PC-3 (cell line): ENCODE data around the gene PANK4. TPM values are rescaled to one million over a fixed set of nuclear protein-coding genes. Genes with fewer than 3 reads are reported as not detected.
A peak's percentile ranks its signal among the peaks of the same experiment; 100 is the strongest.

Experiments used
- ATAC-seq: fragments of 200-7000 bp; cut with Tn5 transposase; 2 replicates; pipeline ENCODE4 v1.9.1; 2020; ENCODE audit warnings: mild to moderate bottlenecking, moderate library complexity
- BruUV-seq: library from RNA; stranded (reverse); fragments of 400-500 nt; replicated peaks from 2 replicates; lab custom pipeline; 2021; lab: Mats Ljungman, UMichigan
- CTCF ChIA-PET: fragments of 300-600 bp; sonication (Branson Sonifier 250); formaldehyde crosslinking; loops from one replicate; lab custom pipeline; 2022; ENCODE audit warnings: antibody characterized with exemption; lab: Charles Lee
- POLR2A ChIA-PET: fragments of 300-600 bp; sonication (Branson Sonifier 250); formaldehyde crosslinking; loops from one replicate; lab custom pipeline; 2022; ENCODE audit warnings: antibody characterized with exemption; ENCODE audit not compliant: unreplicated experiment; lab: Charles Lee
- DNase-seq: peaks from one replicate; pipeline ENCODE4 v3.0.0-alpha.2; 2015
- H2AFZ ChIP-seq: fragments of 300-600 bp; sonication (generic); 2 replicates; pipeline ENCODE4 v1.6.0; 2016; ENCODE audit warnings: antibody characterized with exemption, low read length
- H3F3A ChIP-seq: fragments of 300-600 bp; sonication (generic); one replicate; pipeline ENCODE4 v1.6.0; 2017; ENCODE audit warnings: antibody characterized with exemption, low read length, control low read depth, mild to moderate bottlenecking; ENCODE audit not compliant: unreplicated experiment
- H3K27ac ChIP-seq: fragments of 300-600 bp; sonication (generic); 2 replicates; pipeline ENCODE4 v1.5.1; 2016; ENCODE audit warnings: mild to moderate bottlenecking, low read length
- H3K27me3 ChIP-seq: fragments of 300-600 bp; sonication (generic); 2 replicates; pipeline ENCODE4 v1.6.1; 2016; ENCODE audit warnings: low read length, mixed read lengths
- H3K36me3 ChIP-seq: fragments of 300-600 bp; sonication (generic); 2 replicates; pipeline ENCODE4 v1.6.1; 2016; ENCODE audit warnings: low read depth, mixed run types, low read length, mixed read lengths
- H3K4me1 ChIP-seq: fragments of 300-600 bp; sonication (generic); 2 replicates; pipeline ENCODE4 v1.5.1; 2016; ENCODE audit warnings: low read length; ENCODE audit not compliant: insufficient read depth
- H3K4me2 ChIP-seq: fragments of 300-600 bp; sonication (generic); 2 replicates; pipeline ENCODE4 v1.6.0; 2016; ENCODE audit warnings: low read length
- H3K4me3 ChIP-seq: fragments of 300-600 bp; sonication (generic); 2 replicates; pipeline ENCODE4 v1.5.1; 2016; ENCODE audit warnings: mild to moderate bottlenecking, low read length, mixed read lengths
- H3K79me2 ChIP-seq: fragments of 300-600 bp; sonication (generic); 2 replicates; pipeline ENCODE4 v1.6.1; 2017; ENCODE audit warnings: low read length, mixed read lengths
- H3K9ac ChIP-seq: fragments of 300-600 bp; sonication (generic); 2 replicates; pipeline ENCODE4 v1.6.0; 2016; ENCODE audit warnings: mild to moderate bottlenecking, low read length
- H3K9me2 ChIP-seq: fragments of 300-600 bp; sonication (generic); replicated peaks from 2 replicates; pipeline ENCODE4 v1.6.1; 2016; ENCODE audit warnings: mixed run types, low read length, mixed read lengths
- H3K9me3 ChIP-seq: fragments of 300-600 bp; sonication (generic); 2 replicates; pipeline ENCODE4 v1.6.1; 2016; ENCODE audit warnings: low read length, mixed read lengths
- H4K20me1 ChIP-seq: fragments of 300-600 bp; sonication (generic); 2 replicates; pipeline ENCODE4 v1.6.1; 2016; ENCODE audit warnings: low read length, mixed read lengths
- EZH2 ChIP-seq: fragments of 300-600 bp; sonication (generic); IDR thresholded peaks from one replicate; pipeline ENCODE4 v1.6.1; 2017; ENCODE audit warnings: antibody characterized with exemption, mild to moderate bottlenecking, low read length; ENCODE audit not compliant: unreplicated experiment
- EZH2phosphoT487 ChIP-seq: fragments of 300-600 bp; sonication (generic); IDR thresholded peaks from 2 replicates; pipeline ENCODE4 v1.6.1; 2018; ENCODE audit warnings: mild to moderate bottlenecking, antibody characterized with exemption, low read length, borderline replicate concordance
- intact Hi-C: fragments of 100-400 bp; cut with micrococcal nuclease; formaldehyde crosslinking; loops from 2 replicates; pipeline ENCODE4 v1.9.0; 2023
- total RNA-seq: library from RNA; depleted of rRNA; stranded (reverse); fragments of >200 nt; gene quantifications from 2 replicates; pipeline ENCODE4 v1.2.3, GENCODE V29; 2014
- TF ChIP-seq, protein P1 (sequence below): fragments of 300-600 bp; sonication (generic); conservative IDR thresholded peaks from 2 replicates; pipeline ENCODE4 v1.5.1; 2017; ENCODE audit warnings: antibody characterized with exemption, low read depth, mild to moderate bottlenecking, low read length

Gene PANK4
- total RNA-seq, 1 experiment from 2014 or later: 69.4 TPM

DNA sequence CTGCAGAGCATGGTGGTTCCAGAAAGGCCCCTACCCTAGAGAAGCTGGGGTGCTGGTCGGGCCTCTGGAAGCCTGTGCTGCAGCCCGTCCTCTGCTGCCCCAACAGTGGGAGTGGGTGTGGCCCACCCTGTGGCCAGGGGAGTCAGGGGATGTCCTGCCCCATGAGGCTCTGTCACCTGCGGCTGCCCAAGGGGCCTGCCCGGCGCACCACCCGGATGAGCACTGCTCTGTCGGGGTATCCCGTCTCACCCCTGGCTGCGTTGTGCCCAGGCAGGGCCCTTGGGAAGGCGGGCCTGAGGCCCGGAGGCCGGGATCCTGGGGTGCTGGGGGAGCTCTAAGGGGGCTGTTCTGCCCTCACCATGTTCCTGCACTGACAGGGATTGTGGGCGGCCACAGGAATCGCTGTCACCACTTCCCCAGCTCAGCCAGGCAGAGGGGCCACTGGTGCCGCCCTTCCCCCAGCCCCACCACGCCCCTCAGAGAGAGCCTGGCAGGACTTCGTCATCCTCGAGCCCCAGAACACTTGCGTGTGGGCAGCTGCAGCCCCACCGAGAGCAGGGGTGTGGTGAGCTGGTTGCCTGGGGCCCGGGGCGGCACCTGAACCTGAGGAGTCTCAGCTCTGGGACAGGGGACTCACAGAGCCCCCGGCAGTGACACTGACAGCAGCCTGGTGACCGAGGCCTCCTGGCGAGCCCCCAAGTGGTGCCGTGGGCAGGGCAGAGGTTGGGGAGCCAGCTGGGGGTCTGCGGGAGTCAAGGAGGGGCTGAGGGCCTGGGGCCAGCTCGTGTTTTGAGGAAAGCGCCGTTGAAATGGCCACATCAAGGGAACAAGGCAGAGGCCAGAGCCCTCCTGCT, 20.2 kb downstream of the PANK4 start:
- ATAC-seq: no peak; the same call in 1 of the 2 replicates
- Histone ChIP-seq H3K27me3 (no peaks in the 10 kb centered on the region), H3K9me3 (no peaks in the 10 kb centered on the region), H4K20me1 (no peaks in the 10 kb centered on the region), H2AFZ (no peak overlapping the region), H3K4me2 (no peak overlapping the region), H3K4me1 (no peaks in the 10 kb centered on the region), H3K79me2 (no peaks in the 10 kb centered on the region), H3F3A (no peaks in the 10 kb centered on the region), H3K4me3 (no peak overlapping the region), H3K9me2 (no peaks in the 10 kb centered on the region), H3K9ac (no peak overlapping the region), H3K27ac (no peak overlapping the region), H3K36me3 (peaks cover 34% of the 10 kb centered on the region; the same call in 1 of the 2 replicates)
- CTCF ChIA-PET: interaction anchor here (0.5 kb wide), 1 partner anchor 41 kb away, joined by 4 read pairs; no protein-coding TSS in a partner anchor
- DNase-seq: no peak
- intact Hi-C loops: no loop called here
- BruUV-seq: no TSS peak
- TF ChIP-seq, protein P1, sequence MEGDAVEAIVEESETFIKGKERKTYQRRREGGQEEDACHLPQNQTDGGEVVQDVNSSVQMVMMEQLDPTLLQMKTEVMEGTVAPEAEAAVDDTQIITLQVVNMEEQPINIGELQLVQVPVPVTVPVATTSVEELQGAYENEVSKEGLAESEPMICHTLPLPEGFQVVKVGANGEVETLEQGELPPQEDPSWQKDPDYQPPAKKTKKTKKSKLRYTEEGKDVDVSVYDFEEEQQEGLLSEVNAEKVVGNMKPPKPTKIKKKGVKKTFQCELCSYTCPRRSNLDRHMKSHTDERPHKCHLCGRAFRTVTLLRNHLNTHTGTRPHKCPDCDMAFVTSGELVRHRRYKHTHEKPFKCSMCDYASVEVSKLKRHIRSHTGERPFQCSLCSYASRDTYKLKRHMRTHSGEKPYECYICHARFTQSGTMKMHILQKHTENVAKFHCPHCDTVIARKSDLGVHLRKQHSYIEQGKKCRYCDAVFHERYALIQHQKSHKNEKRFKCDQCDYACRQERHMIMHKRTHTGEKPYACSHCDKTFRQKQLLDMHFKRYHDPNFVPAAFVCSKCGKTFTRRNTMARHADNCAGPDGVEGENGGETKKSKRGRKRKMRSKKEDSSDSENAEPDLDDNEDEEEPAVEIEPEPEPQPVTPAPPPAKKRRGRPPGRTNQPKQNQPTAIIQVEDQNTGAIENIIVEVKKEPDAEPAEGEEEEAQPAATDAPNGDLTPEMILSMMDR: no peak
- TF ChIP-seq EZH2 (no peak), EZH2phosphoT487 (no peak)
- POLR2A ChIA-PET: interaction anchor here (0.5 kb wide), 1 partner anchor 82 kb away, joined by 3 read pairs; no protein-coding TSS in a partner anchor

DNA sequence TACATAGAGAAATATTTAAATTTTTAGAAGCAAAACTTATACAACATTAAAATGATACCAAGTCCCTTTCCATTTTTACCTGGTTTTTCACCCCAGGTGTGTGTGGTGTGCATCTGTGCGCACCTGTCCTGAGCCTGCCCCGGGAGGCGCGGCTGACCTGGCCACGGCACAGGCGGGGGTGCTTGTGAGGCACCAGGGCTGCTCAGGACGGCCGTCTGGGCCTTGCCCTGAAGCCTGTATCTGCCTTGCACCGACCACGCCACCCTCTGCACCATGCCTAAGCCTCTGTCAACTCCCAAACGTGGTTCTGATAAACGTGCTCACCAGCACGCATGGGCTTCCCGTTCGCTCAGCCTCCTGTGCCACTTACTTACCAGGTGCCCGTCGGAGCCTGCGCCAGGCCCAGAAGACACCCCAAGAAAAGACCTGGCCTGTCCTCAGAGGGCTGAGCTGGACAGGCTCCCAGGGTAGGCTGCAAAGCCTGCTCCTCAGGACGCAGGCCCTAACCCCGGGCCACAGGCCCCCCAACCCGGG, 20.9 kb downstream of the PANK4 start:
- intact Hi-C loops: no loop called here
- peak; percentile 8 for ATAC-seq
- H3K9me3 ChIP-seq: no peaks in the 10 kb centered on the region
- no peak overlapping the region for H2AFZ ChIP-seq
- no peaks in the 10 kb centered on the region for H4K20me1 ChIP-seq
- CTCF ChIA-PET: no interaction called here
- no peaks in the 10 kb centered on the region for H3K4me1 ChIP-seq
- BruUV-seq: no TSS peak
- DNase-seq: no peak
- H3K4me3 ChIP-seq: no peak overlapping the region
- no peak overlapping the region for H3K9ac ChIP-seq
- no peaks in the 10 kb centered on the region for H3F3A ChIP-seq
- no peaks in the 10 kb centered on the region for H3K79me2 ChIP-seq
- peaks cover 27% of the 10 kb centered on the region; the same call in 1 of the 2 replicates for H3K36me3 ChIP-seq
- H3K27ac ChIP-seq: no peak overlapping the region
- H3K9me2 ChIP-seq: no peaks in the 10 kb centered on the region
- H3K27me3 ChIP-seq: no peaks in the 10 kb centered on the region
- H3K4me2 ChIP-seq: no peak overlapping the region
- TF ChIP-seq EZH2 (no peak), EZH2phosphoT487 (no peak)
- TF ChIP-seq, protein P1: no peak
- POLR2A ChIA-PET: no interaction called here

DNA sequence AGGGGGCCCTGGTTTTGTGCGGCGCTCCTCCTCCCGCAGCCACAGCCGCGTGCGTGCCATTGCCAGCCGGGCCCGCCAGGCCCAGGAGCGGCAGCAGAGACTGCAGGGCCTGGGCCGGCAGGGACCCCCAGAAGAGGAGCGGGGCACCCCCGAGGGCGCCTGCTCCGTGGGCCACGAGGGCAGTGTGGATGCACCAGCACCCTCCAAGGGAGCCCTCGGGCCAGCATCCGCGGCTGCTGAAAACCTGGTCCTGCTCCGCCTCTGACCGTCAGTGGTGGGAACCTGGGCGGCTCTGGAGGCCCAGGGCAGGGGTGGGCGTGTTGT, 21.5 kb downstream of the PANK4 start:
- H3K4me3 ChIP-seq: no peak overlapping the region
- no peaks in the 10 kb centered on the region for H3K79me2 ChIP-seq
- no peak overlapping the region for H3K27ac ChIP-seq
- H3K9me2 ChIP-seq: no peaks in the 10 kb centered on the region
- CTCF ChIA-PET: no interaction called here
- no peak overlapping the region for H3K4me2 ChIP-seq
- intact Hi-C loops: no loop called here
- H3K36me3 ChIP-seq: peaks cover 21% of the 10 kb centered on the region; the same call in 1 of the 2 replicates
- POLR2A ChIA-PET: no interaction called here
- H3K4me1 ChIP-seq: peaks cover 5% of the 10 kb centered on the region
- no peak overlapping the region for H2AFZ ChIP-seq
- H4K20me1 ChIP-seq: no peaks in the 10 kb centered on the region
- no peak for ATAC-seq
- no peaks in the 10 kb centered on the region for H3F3A ChIP-seq
- H3K9ac ChIP-seq: no peak overlapping the region
- BruUV-seq: no TSS peak
- no peaks in the 10 kb centered on the region for H3K9me3 ChIP-seq
- no peak for DNase-seq
- no peaks in the 10 kb centered on the region for H3K27me3 ChIP-seq
- TF ChIP-seq EZH2 (no peak), EZH2phosphoT487 (no peak)
- TF ChIP-seq, protein P1: no peak
